CD4-positive, alpha-beta T cell treated with Interleukin-12 subunit alpha and Interleukin-12 subunit beta, for 1 hour (primary cell): ENCODE results near the gene SAT2.
"Not testable (repeated sequence)": the region's sequence is repeated elsewhere in the genome, so short reads cannot be mapped to it uniquely, and the experiment has no call there.

Experiments used
- DNase-seq: peaks from one replicate; pipeline ENCODE4 v3.0.0-alpha.2; 2020

SAT2 gene

DNA sequence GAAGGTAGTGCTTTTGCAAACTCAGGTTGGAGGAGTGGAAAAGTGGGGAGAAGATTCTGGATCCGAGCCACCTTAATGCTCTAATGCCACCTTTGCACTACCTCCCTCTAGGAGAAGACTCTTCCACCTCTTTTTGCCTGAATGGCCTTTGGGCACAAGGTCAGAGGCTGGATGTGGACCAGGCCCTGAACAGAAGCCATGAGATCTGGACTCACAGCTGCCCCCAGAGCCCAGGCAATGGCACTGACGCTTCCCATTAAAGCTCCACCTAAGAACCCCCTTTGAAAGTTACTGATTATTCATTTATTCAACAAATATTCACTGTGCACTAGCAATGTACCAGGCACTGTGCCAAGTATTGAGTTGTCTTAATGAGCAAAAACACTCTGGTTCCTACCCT is 5.5 kb upstream of the SAT2 start:
- no peak for DNase-seq

DNA sequence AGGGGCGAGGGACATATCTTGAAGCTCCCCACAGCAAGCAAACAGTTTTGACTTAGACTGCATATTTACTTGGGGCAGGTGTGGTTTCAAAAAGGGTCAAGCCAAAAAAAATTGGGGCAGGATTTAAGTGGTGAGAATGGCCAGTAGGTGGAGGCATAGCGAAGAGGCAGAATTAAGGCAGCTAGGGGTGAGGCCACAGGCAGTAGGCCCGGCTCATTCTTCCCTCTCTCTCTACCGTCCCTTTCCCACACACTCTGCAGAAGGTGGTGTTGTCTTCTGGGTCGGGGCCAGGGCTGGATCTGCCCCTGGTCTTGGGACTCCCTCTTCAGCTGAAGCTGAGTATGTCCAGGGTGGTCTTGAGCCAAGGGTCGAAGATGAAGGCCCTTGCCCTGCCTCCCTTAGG is 4.9 kb upstream of the SAT2 start:
- DNase-seq, result peak; percentile 51

DNA sequence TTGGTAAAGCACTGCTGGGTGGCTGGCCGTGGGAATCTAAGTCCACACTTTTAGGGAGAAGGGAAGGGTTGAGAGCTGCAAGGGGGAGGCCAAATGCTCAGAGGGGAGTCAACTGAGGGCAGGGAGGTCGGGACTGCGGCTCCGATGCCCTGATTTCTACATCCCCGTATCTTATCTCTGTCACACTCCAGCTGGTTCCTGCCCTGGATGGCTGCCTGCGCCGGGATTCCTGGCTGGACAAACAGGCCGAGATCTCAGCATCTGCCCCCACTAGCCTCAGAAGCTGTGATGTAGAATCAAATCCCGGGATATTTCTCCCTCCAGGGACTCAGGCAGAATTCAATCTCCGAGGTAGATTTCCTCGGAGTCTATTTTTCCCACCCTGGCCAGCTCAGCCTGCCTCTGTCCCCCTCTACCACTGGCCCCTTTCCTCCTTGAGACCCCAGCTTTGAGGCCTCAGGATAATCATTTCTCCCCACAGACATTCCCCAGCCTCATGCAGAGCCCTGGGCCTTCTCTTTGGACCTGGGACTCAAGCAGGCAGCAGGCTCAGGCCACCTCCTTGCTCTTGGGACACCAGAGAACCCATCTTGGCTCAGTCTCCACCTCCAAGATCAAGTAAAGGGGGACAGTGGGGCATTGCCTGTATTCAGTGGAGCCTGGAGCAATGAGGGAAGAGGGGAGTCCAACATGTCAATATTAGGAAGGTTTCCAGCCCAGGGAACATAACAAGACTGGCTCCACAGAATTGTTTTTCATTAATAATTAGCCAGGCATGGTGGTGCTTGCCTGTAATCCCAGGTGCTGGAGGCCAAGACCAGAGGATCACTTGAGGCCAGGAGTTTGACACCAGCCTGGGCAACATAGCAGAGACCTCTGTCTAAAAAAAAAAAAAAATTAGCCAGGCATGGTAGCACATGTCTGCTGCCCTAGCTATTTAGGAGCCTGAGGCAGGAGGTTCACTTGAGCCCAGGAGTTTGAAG is 4.1 kb upstream of the SAT2 start:
- DNase-seq, result no peak

DNA sequence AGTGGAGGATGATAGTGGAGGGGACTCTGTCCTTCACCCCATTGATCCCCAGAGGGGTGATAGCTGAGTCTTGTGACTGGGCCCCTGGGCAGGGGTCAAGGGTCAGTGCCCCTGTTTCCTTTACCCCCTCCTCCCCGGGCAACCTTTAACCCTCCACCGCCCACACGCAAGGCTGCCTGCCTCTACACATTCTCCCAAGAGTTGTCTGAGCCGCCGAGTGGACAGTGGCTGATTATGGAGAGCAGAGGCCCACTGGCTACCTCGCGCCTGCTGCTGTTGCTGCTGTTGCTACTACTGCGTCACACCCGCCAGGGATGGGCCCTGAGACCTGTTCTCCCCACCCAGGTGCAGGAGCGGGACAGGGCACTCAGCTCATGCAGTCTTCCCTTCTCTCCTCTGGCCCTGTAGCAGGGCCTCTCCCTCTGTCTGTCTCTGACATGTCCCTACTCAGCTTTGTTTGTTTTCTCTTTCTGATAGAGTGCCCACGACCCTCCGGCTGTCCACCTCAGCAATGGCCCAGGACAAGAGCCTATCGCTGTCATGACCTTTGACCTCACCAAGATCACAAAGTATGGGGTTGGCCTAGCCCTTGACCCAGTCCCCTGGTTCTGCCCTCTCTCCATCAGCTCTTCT is 2.4 kb upstream of the SAT2 start, which contains the start of gene SHBG:
SHBG (plus strand) TSS at position 197 of the 633 bp plus-strand sequence; CDS start at position 235, 38 bp downstream.
- DNase-seq, result no peak

DNA sequence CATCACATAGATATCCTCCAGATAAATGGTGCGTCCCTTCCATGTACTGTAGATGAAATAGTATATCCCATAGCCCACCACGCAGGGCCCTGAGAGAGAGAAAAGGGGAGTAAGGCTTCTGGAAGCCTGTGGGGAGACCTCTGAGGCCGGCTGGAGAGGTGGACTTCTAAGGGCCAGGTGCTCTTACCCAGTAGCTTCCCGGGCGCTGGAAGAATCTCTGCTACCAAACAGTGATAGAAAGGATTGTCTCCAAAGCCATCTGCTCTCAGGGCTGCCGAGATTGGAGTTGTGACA is 718 bp downstream of the SAT2 start:
- no peak for DNase-seq

DNA sequence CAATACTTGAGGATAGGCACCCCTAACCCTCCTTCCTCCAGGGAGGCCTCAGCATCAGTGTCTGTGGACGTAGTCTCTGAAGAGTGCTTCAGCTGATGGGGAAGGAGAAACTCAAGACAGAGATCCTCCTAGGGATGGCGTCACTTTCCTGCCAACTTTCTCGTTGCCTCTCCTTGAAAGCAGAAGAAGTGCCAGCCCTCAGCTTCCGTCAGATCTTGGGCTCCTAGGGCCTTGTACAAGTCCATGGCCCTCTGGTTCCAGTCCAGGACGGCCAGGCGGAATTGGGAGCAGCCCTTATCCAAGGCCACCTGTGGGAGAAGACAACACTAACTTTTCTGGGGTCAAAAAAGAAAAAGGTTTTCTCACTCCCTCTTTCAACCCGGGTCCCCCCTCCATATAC is 1.3 kb downstream of the SAT2 start:
- no peak for DNase-seq

DNA sequence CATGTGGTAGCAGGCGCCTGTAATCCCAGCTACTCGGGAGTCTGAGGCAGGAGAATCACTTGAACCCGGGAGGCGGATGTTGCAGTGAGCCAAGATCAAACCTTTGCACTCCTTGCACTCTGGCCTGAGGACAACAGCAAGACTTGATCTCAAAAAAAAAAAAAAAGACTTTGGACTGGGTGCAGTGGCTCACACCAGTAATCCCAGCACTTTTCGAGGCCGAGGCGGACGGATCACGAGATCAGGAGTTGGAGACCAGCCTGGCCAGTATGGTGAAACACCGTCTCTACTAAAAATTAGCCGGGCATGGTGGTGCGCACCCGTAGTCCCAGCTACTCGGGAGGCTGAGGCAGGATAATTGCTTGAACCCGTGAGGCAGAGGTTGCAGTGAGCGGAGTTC is 1.9 kb downstream of the SAT2 start:
- not testable (repeated sequence) for DNase-seq

DNA sequence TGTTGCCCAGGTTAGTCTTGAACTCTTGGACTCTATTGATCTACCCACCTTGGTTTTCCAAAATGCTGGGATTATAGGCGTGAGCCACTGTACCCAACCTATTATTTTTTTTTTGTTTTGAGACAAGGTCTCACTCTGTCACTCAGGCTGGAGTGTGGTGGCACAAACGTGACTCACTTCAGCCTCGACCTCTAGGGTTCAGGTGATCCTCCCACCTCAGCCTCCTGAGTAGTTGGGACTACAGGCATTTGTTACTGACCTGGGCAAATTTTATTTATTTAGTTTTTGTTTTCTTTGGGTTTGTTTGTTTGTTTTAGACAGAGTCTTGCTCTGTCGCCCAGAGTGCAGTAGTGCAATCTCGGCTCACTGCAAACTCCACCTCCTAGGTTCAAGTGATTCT is 4.0 kb downstream of the SAT2 start:
- DNase-seq, result no peak

DNA sequence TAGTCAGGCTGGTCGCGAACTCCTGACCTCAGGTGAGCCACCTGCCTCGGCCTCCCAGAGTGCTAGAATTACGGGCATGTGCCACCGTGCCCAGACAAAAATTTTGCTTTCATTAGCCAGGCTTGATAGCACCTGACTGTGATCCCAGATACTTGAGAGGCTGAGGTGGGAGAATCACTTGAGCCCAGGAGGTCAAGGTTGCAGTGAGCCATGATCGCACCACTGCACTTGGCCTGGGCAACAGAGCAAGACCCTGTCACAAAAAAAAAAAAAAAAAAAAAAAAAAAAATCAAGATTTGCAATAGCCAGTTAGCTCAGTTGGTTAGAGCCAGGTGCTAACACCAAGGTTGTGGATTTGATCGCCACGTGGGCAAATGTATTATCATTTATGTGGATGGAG is 6.8 kb downstream of the SAT2 start:
- no peak for DNase-seq

DNA sequence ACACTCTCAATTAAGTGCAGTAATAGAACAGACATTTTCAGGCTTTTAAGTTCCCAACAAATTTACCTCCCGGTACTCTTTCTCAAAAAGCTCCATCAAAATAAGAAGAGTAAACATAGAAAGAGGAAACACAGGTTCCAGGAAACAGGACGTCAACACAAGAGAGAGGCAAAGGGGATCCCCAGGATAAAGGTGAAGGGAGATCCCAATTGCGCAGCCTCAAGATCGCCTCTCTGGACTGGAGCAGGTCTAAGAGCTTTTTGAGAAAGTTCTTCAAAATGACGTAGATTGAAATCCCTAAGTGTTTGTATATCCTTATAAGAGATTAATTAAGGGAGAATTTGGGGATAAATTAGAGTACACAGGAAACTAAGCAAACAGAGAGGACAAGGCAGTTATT is 9.0 kb downstream of the SAT2 start:
- no peak for DNase-seq

DNA sequence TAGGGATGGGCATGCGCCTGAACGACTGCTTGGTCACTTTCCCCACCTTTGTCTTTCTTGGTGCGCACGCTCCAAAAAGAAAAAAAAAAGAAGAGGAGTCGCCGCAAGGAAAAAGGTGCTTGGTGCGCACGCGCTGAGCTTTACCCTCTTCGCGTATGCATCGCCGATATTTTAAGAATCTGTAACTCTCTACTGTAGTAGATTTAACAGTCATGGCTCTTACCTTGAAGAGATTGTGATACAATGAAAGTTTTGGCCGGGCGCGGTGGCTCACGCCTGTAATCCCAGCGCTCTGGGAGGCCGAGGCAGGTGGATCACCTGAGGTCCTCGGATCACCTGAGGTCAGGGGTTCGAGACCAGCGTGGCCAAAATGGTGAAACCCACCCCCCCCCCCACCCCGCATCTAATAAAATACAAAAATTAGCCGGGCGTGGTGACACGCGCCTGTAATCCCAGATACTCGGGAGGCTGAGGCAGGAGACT is 12.3 kb downstream of the SAT2 start:
- DNase-seq, result no peak

DNA sequence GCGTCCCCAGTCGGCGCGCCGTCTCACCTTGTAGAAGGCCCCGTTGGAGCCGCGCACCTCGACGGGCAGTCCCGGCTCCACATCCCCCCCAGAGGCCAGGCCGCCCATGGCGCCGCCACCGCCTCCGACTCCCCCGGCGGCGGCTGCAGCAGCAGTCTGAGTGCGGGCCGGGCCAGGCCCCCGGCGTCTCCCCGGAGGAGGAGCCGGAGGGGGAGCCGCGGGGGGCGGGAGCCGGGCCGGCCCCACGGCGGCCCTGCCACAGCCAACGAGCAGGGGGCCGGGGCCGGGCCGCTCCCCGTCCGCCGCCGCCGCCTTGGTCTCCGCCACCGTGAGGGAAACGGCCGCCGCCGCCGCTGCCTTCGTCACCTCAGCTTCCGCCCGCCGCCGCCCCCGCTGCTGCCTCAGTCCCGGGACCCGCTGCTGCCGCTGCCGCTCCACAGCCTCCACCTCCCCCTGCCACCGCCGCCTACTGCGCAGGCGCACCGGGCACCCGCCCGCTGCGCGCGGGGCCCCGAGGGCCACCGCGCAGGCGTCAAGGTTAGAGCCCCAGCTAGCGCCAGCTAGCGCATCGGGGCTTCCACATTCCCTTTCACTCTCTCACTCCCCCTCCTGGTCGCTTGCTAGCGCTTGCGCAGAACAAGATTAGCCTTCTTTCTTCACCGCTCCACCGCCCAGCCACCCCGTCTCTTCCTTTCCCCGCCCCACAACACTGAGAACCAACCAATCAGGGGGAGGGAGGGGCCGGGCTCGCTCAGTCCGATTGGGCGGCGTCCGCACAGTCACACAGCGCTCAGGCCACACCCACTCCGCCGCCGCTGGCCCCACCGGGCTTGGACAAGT is 13.0 kb downstream of the SAT2 start, which contains the start of gene FXR2:
FXR2 (minus strand) TSS at position 473 of the 840 bp plus-strand sequence; CDS start at position 108, 365 bp downstream.
- DNase-seq, result peak; percentile 100

DNA sequence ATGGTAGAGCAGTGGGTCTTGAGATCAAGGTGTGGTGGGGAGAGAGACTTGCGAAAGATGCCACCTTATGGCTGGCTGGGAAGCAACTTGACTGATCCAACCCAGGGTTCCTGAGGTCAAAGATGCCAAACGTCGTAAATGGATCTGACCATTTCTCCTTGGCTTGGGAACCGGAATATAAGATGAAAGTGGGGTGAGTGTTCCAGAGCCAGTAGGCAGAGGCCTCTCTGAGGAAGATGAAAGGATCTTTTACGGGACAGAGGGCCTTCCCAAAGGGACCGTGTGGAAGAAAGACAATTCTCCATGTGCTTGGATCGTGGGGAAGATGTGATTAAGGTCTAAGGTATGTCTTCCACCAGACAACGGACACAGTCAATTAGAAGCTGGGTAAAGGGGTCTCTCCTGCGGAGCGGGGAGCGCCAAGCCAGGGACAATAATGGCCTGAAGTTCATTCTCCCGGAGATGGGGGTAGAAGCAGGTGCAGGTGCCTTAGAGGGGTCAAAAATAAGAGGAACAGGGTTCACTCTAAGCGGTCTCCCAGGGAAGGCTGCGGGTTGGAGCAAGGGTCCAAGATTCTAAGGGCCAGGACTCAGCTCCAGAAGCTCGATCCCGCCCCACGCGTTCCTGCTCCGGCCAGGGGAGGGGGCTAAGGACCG is 13.7 kb downstream of the SAT2 start:
- no peak for DNase-seq

DNA sequence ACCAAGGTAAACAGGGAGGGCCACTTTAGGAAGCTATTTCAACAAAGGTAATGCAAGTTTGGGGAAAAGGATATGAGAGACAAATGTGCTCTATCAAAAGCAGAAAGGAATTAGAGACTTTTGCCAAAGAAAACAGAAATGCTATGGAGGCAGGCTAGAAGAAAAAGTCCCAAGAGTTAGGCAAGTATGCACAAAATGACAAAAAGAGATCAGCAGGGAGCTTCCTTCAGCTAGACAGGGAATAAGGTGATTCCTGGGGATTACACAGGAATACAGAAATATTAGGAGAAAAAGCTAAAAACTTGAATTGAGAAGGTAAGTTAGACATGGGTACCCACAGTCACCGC is 15.4 kb downstream of the SAT2 start:
- no peak for DNase-seq

DNA sequence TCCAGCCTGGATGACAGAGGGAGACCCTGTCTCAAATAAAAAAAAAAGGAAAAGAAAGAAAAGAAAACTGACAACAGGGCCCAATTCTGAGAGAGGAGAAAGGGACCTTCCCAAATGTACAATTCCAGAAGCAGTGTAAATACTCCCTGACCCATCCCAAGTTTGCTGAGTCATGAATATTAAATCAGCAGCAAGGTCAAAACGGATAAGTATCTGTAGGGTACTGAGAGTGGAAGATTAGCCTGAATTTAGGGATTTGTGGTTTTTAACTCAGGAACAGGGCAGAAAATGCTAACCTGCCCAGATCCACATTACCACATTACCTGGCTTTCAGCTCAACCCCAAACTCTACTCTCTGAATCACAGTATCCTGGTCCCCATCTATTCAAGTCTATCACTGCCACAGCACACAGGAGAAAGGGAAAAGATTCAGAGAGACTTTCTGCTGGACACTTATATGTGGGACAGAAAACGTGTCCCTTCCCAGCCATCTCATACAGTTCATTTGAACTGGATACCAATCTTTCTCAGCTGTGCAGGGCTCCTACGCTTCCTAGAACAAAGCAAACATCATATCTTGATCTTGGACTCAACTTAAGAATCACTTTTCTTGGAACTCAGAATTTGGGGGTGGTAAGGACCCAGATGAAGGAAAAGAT is 15.9 kb downstream of the SAT2 start:
- no peak for DNase-seq

DNA sequence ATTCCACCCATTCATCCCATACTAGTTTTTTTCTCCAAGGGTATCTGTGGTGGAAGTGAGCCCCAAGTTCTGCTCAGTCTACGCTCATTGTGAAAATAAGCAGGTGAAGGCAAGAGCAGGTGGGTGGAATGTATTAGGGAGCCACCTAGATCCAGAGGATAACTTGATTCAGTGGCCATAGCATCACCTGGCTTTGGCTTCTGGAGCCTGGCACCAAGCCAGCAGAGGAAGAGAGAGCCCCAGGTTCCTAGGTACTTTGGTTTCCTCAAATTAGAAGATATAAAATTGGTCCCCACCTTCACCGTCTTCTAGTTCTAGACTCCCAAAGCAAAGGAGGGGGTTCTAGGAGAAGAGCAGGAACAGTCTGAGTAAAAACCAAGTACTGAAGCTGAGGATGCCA is 17.0 kb downstream of the SAT2 start:
- no peak for DNase-seq

DNA sequence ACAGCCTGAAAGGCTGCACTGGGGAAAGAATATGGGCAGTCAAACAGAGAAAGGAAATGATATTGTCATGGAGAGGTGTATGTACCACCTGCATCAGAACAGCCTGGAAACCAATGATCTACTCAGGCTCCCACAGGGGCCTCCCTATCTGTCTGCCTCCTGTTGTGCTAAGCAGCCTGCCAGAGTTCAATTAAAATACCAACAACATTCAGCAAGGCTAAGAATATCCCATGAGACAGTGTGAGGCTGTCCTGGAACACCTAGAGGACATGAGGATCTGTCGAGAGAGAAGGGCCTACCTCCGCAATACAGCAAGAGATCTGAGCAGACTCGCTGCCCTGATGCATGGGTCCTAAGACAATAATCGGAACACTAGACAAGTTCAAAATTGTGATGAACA is 21.3 kb downstream of the SAT2 start:
- DNase-seq, result no peak

DNA sequence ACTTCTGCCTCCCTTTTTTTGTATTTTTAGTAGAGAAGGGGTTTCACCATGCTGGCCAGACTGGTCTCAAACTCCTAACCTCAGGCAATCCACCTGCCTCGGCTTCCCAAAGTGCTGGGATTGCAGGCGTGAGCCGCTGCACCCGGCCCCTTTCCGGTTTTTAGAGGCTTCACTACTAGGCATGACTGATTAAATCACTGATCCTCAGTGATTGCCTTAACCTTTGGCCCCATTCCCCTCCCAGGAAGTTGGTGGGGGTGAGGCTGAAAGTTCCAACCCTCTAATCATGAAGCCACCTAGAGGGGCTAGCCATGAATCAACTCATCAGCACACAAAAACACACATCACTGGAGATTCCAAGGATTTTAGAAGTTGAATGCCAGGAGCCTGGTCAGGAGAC is 30.1 kb downstream of the SAT2 start:
- not testable (repeated sequence) for DNase-seq

DNA sequence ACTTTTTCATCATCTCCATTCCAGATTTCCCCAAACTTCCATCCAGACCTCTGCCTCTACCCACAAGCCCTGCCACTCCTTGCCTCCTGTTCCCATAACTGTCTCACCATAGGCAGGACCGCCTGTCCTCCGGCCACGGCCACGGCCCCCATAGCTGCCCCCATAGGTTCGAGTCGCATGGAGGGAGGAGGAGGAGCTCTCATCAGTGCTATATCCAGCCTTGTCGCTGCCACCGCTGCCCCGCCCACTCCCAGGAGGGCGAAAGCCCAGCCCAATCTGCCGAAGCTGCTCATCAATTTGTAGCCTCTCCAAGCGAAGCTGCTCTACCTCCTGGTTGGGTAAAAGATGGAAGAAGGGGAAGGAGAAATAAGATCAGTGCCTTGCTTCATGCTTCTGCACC is 34.3 kb downstream of the SAT2 start:
- DNase-seq, result no peak

DNA sequence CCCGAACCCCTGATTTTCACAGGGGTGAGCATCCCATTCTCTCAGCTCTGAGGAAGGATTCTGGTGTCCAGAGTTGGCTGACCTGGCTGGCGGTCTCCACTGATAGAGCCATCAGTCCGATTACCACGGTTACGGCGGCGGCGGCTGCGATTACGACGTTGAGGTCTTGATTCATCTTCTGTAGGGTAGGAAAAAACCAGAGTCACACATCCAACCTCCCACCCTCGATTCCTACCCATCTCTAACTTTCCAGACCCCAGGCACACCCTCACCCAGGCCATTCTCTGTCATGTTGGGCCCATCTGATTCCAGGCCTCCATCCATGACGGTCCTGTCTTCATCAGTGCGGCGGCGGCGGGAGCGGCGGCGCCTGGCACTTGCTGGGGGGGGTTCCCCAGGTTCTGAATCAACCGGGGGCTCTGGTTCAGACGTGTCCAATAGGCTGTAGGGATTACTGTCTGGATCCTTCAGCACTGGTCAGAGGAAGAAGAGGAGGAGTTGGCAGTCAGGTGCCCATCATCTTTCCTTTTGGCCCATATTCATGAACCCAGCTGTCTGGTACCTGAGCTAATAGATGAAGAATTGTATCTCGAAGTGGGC is 35.1 kb downstream of the SAT2 start:
- DNase-seq, result no peak

DNA sequence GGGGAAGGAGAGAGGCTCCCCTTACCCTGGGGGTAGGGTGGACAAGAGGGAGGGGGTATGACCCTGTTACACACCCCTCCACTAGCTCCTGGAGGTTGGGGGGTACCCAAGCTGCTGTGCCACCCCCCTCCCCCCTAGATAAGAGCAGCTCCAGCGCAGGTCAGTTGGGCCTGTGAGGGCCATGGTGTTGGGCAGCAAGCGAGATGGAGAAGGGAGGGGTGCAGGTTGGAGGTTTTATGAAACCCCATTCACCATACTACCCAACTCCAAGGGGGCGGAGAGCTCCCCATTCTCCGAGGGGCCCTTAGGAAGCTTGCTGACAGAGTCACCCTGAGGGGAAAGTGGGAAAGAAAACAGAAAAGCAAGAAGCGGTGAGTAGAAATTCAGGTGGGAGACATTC is 36.0 kb downstream of the SAT2 start:
- DNase-seq, result no peak

DNA sequence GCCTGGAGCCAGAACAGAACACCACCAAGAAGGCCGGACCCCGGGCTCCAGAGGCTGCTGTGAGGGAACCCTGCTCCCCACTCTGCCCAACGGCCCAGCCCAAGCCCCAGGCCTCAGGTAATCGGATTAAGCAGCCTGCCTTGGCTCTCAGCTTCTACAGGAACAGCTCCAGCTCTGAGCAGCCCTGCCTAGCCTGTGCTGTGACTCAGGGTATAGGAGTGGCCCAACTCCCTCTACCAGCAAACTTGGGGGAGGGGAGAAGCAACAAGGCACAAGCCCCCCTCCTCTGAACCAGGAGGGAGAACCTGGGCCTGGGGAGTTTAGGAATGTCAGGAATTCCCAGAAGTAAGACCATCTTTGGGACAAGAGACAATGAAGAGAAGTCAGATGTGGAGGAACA is 36.9 kb downstream of the SAT2 start:
- DNase-seq, result no peak
